Upper lobe of right lung (tissue), 1 donor: ENCODE data around the gene CTRB1. TPM values are rescaled to one million over a fixed set of nuclear protein-coding genes. Genes with fewer than 3 reads are reported as not detected.

Experiments
- ATAC-seq: fragments of 200-7000 bp; cut with Tn5 transposase; one replicate; pipeline ENCODE4 v1.9.1; 2020; ENCODE audit warnings: mild to moderate bottlenecking, moderate library complexity
- DNase-seq: peaks from one replicate; pipeline ENCODE4 v3.0.0-alpha.2; 2020
- H3K27ac ChIP-seq: fragments of 200-600 bp; one replicate; pipeline ENCODE4 v1.8.0; 2022
- H3K27me3 ChIP-seq: fragments of 200-600 bp; one replicate; pipeline ENCODE4 v1.8.0; 2022; ENCODE audit warnings: mild to moderate bottlenecking
- H3K36me3 ChIP-seq: fragments of 200-600 bp; one replicate; pipeline ENCODE4 v1.8.0; 2022
- H3K4me1 ChIP-seq: fragments of 200-600 bp; one replicate; pipeline ENCODE4 v1.8.0; 2022
- H3K4me3 ChIP-seq: fragments of 200-600 bp; one replicate; pipeline ENCODE4 v1.8.0; 2022; ENCODE audit warnings: mild to moderate bottlenecking
- H3K9me3 ChIP-seq: fragments of 200-600 bp; one replicate; pipeline ENCODE4 v1.8.0; 2022
- CTCF ChIP-seq: fragments of 200-600 bp; IDR thresholded peaks from one replicate; pipeline ENCODE4 v1.8.0; 2022; ENCODE audit warnings: antibody characterized with exemption
- intact Hi-C: fragments of 100-400 bp; cut with DNase I; formaldehyde crosslinking; loops from one replicate; pipeline ENCODE4 v1.11.0; 2022
- total RNA-seq: library from RNA; stranded (reverse); fragmentation: NEBNext Ultra II Directional; extraction: Animal tissue kit (Norgen Biotek cat#: 25700); gene quantifications from one replicate; pipeline ENCODE4 v1.2.1, GENCODE V29; 2021
- donor health status: DM: no; HTN: yes; CAD: no; lungs with severe emphysema.

The CTRB1 gene
- total RNA-seq, 1 donor from 2014 or later: not detected

GRCh38 chr16:75227361-75228142, 8.8 kb downstream of the CTRB1 start:
- DNase-seq: peak; percentile 59
- intact Hi-C loops: loop anchor here (5.0 kb wide), 1 partner anchor 160 kb away; no protein-coding TSS in a partner anchor

GRCh38 chr16:75228143-75228976, 9.6 kb downstream of the CTRB1 start:
- H3K27me3 ChIP-seq: no peaks in the 10 kb centered on the region
- no peak for ATAC-seq
- no peaks in the 10 kb centered on the region for H3K9me3 ChIP-seq
- no peaks in the 10 kb centered on the region for H3K4me1 ChIP-seq
- peak; percentile 60 for DNase-seq
- H3K27ac ChIP-seq: no peak overlapping the region
- no peak for TF ChIP-seq CTCF
- peaks cover 37% of the 10 kb centered on the region for H3K36me3 ChIP-seq
- intact Hi-C loops: loop anchor here (5.0 kb wide), 1 partner anchor 159 kb away; no protein-coding TSS in a partner anchor
- H3K4me3 ChIP-seq: no peak overlapping the region

More at GRCh38 chr16:75227361-75228142, 8.8 kb downstream of the CTRB1 start:
- no peak for ATAC-seq
- H3K36me3 ChIP-seq: peaks cover 29% of the 10 kb centered on the region
- H3K9me3 ChIP-seq: no peaks in the 10 kb centered on the region
- H3K27me3 ChIP-seq: no peaks in the 10 kb centered on the region
- no peaks in the 10 kb centered on the region for H3K4me1 ChIP-seq
- H3K4me3 ChIP-seq: no peak overlapping the region
- no peak overlapping the region for H3K27ac ChIP-seq
- TF ChIP-seq CTCF: no peak

DNA sequence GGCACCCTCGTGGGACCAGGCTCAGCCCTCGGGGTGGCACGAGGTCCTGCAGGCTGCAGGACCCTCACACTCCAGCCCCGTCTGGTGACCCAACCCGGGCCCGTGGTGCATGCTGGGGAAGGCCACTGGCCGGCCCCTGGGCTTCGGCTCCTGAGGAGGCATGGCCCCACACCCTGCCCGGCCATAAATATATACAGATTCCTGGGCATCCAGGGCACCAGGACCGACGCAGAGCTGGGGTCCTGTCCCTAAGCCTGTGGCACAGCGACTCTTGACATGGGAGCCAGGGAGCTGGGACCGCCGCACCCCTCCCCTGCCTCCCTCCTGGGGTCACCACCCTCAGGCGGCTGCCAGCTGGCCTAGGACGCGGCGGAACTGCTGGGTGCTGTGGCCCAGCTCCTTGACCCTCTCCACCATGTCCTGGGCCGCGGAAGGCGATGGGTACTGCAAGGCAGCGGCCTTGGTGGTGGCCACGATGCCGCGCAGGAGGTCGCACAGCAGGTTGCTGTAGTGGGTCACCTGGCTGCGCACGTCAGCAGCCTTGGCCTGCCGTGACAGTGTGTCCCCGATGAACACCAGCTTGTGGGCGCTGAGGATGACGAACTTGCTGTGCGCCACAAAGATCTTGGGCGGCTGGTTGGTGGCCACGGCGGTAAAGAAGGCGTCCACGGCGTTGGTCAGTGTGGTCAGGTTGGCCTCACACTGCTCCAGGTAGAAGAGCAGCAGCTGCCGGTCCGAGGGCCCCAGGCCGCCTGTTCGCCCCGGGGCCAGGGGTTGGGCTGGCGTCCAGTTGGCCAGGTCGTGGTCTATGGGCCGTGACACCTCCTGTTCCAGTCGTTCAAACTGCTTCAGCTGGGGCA, 10.6 kb downstream of the CTRB1 start:
- ATAC-seq (no peak), DNase-seq (peak; percentile 67)
- intact Hi-C loops: loop anchor here (5.0 kb wide), 1 partner anchor 158 kb away; no protein-coding TSS in a partner anchor
- no peak overlapping the region for H3K27ac ChIP-seq
- H3K4me1 ChIP-seq: peaks cover 3% of the 10 kb centered on the region
- H3K4me3 ChIP-seq: no peak overlapping the region
- TF ChIP-seq CTCF: no peak
- H3K9me3 ChIP-seq: no peaks in the 10 kb centered on the region
- H3K36me3 ChIP-seq: peaks cover 41% of the 10 kb centered on the region
- no peaks in the 10 kb centered on the region for H3K27me3 ChIP-seq

DNA sequence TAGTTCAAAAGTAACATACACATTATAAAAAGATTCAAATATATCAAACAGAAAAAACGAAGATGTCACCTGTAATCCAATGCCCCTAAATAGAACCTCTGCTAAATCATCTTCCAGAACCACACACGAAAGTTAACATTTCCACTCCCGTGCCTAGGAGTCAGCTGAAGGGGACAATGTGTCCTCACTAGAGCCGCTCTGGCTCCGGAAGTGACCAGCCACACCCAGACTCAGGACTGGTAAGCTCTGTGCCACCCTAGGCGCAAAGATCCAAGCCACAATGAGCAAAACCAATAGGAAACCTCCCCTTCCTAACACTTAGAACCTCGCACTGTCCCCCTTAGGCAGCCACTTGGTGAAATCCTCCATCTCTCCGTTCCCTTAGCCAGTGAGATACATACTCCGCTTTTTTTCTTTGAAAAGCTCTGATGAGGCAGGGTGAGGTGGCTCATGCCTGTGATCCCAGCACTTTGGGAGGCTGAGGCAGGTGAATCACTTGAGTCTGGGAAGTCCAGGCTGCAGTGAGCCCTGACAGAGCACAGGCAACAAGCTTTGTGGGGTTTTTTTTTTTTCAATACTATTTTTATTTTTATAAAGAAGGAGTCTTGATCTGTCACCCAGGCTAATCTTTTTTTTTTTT, 11.8 kb downstream of the CTRB1 start:
- H3K27me3 ChIP-seq: no peaks in the 10 kb centered on the region
- DNase-seq: no peak
- no peak for ATAC-seq
- no peak overlapping the region for H3K27ac ChIP-seq
- peaks cover 3% of the 10 kb centered on the region for H3K4me1 ChIP-seq
- H3K4me3 ChIP-seq: no peak overlapping the region
- intact Hi-C loops: no loop called here
- no peaks in the 10 kb centered on the region for H3K9me3 ChIP-seq
- TF ChIP-seq CTCF: no peak
- peaks cover 48% of the 10 kb centered on the region for H3K36me3 ChIP-seq

GRCh38 chr16:75231570-75231969, 12.8 kb downstream of the CTRB1 start:
- no peak for TF ChIP-seq CTCF
- Histone ChIP-seq H3K27ac (no peak overlapping the region), H3K9me3 (no peaks in the 10 kb centered on the region), H3K36me3 (peaks cover 48% of the 10 kb centered on the region), H3K27me3 (no peaks in the 10 kb centered on the region), H3K4me3 (no peak overlapping the region), H3K4me1 (peaks cover 3% of the 10 kb centered on the region)
- DNase-seq (no peak), ATAC-seq (no peak)
- intact Hi-C loops: no loop called here
